ENCODE data around the gene EP400. TPM values are rescaled to one million over a fixed set of nuclear protein-coding genes. Genes with fewer than 3 reads are reported as not detected.

Gene EP400
- total and polyA plus RNA-seq, 2 of the 8 experiments (the other 6 are each of a cell fraction or from before 2014, with no cell fraction given): 13.1 to 69.7 TPM

GRCh38 chr12:131986361-131986760, 36.6 kb downstream of the EP400 start (continued):
- TF ChIP-seq HDAC2 (IDR thresholded peaks at IDR 0.05; ENCODE audit: borderline replicate concordance in 1 of 2, low read depth in 2 of 2, low read length in 2 of 2) (no peak), POLR2A (IDR thresholded peaks at IDR 0.05; ENCODE audit: control extremely low read depth in 1 of 2, low read depth in 2 of 2, low read length in 2 of 2) (no peak), SUZ12 (IDR thresholded peaks at IDR 0.05; ENCODE audit: low read length) (no peak), NANOG (IDR thresholded peaks at IDR 0.05; ENCODE audit: insufficient read depth, low read depth, low read length, poor library complexity, severe bottlenecking) (no peak), CHD1 (IDR thresholded peaks at IDR 0.05; ENCODE audit: low read depth, low read length) (no peak), PHF8 (conservative IDR thresholded peaks at IDR 0.05; ENCODE audit: low read depth, low read length) (no peak), USF2 (IDR thresholded peaks at IDR 0.05; ENCODE audit: low read length) (no peak)

Data from H1 (cell line).